Measurements from ENCODE around the gene HDGF. TPM values are rescaled to one million over a fixed set of nuclear protein-coding genes. Genes with fewer than 3 reads are reported as not detected.

Gene HDGF
- total and polyA plus RNA-seq, 9 of the 15 experiments (the other 6 are each of a cell fraction or from before 2014, with no cell fraction given) = 38.8 to 601 (median 400) TPM

DNA sequence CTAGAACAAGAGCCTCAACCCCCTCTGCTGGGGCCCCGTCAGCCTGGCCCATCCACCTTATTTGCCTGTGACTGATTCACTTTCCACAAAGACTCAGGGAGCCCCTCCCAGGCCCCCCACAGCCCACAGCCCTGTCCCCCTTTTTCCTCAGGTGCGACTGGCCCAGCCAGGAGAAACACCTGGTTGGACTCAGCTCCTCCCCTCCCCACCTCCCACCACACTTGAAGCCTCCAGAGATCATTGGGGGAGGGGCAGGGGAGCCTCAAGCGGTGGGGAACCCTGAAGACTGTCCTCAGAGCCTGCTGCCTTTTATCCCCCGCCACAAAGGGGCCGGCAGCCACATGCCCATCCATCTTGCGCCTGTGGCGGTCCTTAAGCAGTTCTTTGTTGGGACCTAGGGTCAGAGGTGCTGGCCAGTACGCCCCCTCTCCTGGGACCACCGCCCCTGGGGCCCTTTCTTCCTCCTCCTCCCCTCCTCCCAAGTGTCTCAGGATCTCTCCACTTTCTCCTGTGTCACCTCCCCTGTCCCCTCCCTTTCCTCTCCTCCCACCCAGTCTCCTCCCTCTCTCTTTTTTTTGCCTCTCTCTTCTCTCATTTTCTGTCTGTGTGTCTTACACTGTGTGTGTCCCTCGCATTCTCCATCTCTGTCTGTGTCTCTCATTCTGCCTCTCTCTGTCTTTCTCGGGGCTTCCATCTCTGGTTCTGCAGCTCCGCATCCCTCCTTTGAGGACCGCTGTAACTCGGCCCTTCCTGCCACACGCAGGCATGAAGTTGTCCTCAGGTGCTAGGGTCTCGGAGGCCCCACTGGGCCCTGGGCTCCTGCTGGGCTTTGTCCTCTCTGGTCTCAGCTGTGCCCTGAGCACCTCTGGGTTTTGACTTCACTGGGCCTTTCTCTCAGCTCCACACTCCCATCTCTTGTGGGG is 58.3 kb downstream of the HDGF start (continued):
- TF ChIP-seq HLTF (IDR thresholded peaks at IDR 0.05) (peak; percentile 81; the same call in 1 of the 2 replicates), MTA1 (IDR thresholded peaks at IDR 0.05; ENCODE audit: borderline replicate concordance) (peak; percentile 78), ZNF316 (IDR thresholded peaks at IDR 0.05) (peak; percentile 34; the same call in 1 of the 2 replicates), ETV5 (CRISPR knock-in tag; IDR thresholded peaks at IDR 0.05; ENCODE audit: low read depth) (no peak), MCM3 (IDR thresholded peaks at IDR 0.05) (no peak), MCM5 (IDR thresholded peaks at IDR 0.05; ENCODE audit: low read depth) (no peak), U2AF2 (optimal IDR thresholded peaks at IDR 0.05; ENCODE audit: low read depth, low read length) (no peak), PURB (CRISPR knock-in tag; IDR thresholded peaks at IDR 0.05; ENCODE audit: low read depth) (no peak), ETV1 (tag; conservative IDR thresholded peaks at IDR 0.05; ENCODE audit: low read depth) (no peak), ZNF408 (CRISPR knock-in tag; IDR thresholded peaks at IDR 0.05; ENCODE audit: low read depth) (no peak), SOX6 (IDR thresholded peaks at IDR 0.05) (no peak), FOXA3 (CRISPR knock-in tag; conservative IDR thresholded peaks at IDR 0.05 in 1 of 2, IDR thresholded peaks at IDR 0.05 in 1 of 2) (no peak), BCL6 (CRISPR knock-in tag; IDR thresholded peaks at IDR 0.05) (no peak), TEAD4 (IDR thresholded peaks at IDR 0.05; ENCODE audit: low read length) (no peak), TEAD4 (CRISPR knock-in tag; IDR thresholded peaks at IDR 0.05; ENCODE audit: borderline replicate concordance) (no peak), RBBP5 (IDR thresholded peaks at IDR 0.05; ENCODE audit: borderline replicate concordance, insufficient read depth, low read length, poor library complexity, severe bottlenecking) (peak; percentile 74), BRF1 (IDR thresholded peaks at IDR 0.05; ENCODE audit: borderline replicate concordance, extremely low read depth, insufficient read length) (no peak), SRSF3 (IDR thresholded peaks at IDR 0.05; ENCODE audit: insufficient read depth, low read length) (no peak), NR4A1 (CRISPR knock-in tag; IDR thresholded peaks at IDR 0.05) (no peak), NR4A1 (tag; IDR thresholded peaks at IDR 0.05) (no peak), SMAD3 (CRISPR knock-in tag; conservative IDR thresholded peaks at IDR 0.05) (no peak), ZNF431 (CRISPR knock-in tag; IDR thresholded peaks at IDR 0.05) (peak; percentile 50; the same call in 1 of the 2 replicates)
- TF ChIP-seq, protein P1, sequence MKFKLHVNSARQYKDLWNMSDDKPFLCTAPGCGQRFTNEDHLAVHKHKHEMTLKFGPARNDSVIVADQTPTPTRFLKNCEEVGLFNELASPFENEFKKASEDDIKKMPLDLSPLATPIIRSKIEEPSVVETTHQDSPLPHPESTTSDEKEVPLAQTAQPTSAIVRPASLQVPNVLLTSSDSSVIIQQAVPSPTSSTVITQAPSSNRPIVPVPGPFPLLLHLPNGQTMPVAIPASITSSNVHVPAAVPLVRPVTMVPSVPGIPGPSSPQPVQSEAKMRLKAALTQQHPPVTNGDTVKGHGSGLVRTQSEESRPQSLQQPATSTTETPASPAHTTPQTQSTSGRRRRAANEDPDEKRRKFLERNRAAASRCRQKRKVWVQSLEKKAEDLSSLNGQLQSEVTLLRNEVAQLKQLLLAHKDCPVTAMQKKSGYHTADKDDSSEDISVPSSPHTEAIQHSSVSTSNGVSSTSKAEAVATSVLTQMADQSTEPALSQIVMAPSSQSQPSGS (CRISPR knock-in tag; IDR thresholded peaks at IDR 0.05) = no peak
- TF ChIP-seq, protein P2, sequence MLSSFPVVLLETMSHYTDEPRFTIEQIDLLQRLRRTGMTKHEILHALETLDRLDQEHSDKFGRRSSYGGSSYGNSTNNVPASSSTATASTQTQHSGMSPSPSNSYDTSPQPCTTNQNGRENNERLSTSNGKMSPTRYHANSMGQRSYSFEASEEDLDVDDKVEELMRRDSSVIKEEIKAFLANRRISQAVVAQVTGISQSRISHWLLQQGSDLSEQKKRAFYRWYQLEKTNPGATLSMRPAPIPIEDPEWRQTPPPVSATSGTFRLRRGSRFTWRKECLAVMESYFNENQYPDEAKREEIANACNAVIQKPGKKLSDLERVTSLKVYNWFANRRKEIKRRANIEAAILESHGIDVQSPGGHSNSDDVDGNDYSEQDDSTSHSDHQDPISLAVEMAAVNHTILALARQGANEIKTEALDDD (IDR thresholded peaks at IDR 0.05) = no peak
- TF ChIP-seq, protein P3, sequence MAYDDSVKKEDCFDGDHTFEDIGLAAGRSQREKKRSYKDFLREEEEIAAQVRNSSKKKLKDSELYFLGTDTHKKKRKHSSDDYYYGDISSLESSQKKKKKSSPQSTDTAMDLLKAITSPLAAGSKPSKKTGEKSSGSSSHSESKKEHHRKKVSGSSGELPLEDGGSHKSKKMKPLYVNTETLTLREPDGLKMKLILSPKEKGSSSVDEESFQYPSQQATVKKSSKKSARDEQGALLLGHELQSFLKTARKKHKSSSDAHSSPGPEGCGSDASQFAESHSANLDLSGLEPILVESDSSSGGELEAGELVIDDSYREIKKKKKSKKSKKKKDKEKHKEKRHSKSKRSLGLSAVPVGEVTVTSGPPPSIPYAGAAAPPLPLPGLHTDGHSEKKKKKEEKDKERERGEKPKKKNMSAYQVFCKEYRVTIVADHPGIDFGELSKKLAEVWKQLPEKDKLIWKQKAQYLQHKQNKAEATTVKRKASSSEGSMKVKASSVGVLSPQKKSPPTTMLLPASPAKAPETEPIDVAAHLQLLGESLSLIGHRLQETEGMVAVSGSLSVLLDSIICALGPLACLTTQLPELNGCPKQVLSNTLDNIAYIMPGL (CRISPR knock-in tag; IDR thresholded peaks at IDR 0.05) = no peak; the same call in 1 of the 2 replicates

Measured in K562 (cell line).